K562 (cell line): ENCODE data around the gene DCAF7. TPM values are rescaled to one million over a fixed set of nuclear protein-coding genes. Genes with fewer than 3 reads are reported as not detected.

ENCODE experiments used
- ARID4B ChIP-seq: sonication (generic); formaldehyde crosslinking; IDR thresholded peaks from 2 replicates; pipeline ENCODE4 v1.8.0; 2022; ENCODE audit warnings: mild to moderate bottlenecking, missing genetic modification reagents
- ARNT ChIP-seq, 2 experiments: fragments of 450-650 bp; IDR thresholded peaks; 2 replicates each; pipeline ENCODE4 v1.6.1; 2016; ENCODE audit warnings: mild to moderate bottlenecking in 1 of 2
- CEBPZ ChIP-seq: fragments of 150-350 bp; IDR thresholded peaks from 2 replicates; pipeline ENCODE4 v1.6.1; 2014; ENCODE audit warnings: low read depth, mild to moderate bottlenecking, low read length, borderline replicate concordance
- IRF1 ChIP-seq: sonication (generic); formaldehyde crosslinking; IDR thresholded peaks from 2 replicates; pipeline ENCODE4 v1.8.0; 2022; ENCODE audit warnings: missing genetic modification reagents, mild to moderate bottlenecking, borderline replicate concordance
- IRF9 ChIP-seq: fragments of 450-650 bp; IDR thresholded peaks from 2 replicates; pipeline ENCODE4 v1.6.1; 2016; ENCODE audit warnings: missing biosample characterization, missing genetic modification characterization
- KLF6 ChIP-seq: fragments of 250-450 bp; sonication (Bioruptor Pico); IDR thresholded peaks from 2 replicates; pipeline ENCODE4 v1.4.0; 2020; ENCODE audit warnings: mild to moderate bottlenecking, moderate library complexity, borderline replicate concordance
- MAFK ChIP-seq: IDR thresholded peaks from 2 replicates; pipeline ENCODE4 v1.6.1; 2011; ENCODE audit warnings: low read length, improper control_type of control experiment
- RBM39 ChIP-seq: fragments of 200-400 bp; formaldehyde crosslinking; optimal IDR thresholded peaks from 2 replicates; pipeline ENCODE3; 2018; ENCODE audit warnings: low read depth, low read length
- SMARCA5 ChIP-seq: fragments of 450-650 bp; IDR thresholded peaks from 2 replicates; pipeline ENCODE4 v1.6.1; 2016
- SOX6 ChIP-seq: fragments of 450-650 bp; IDR thresholded peaks from 2 replicates; pipeline ENCODE4 v1.6.1; 2014; ENCODE audit warnings: mild to moderate bottlenecking
- STAT5A ChIP-seq: IDR thresholded peaks from 2 replicates; pipeline ENCODE4 v1.6.1; 2012; ENCODE audit warnings: low read length, inconsistent platforms, borderline replicate concordance
- TRIM25 ChIP-seq: fragments of 450-650 bp; IDR thresholded peaks from 2 replicates; pipeline ENCODE4 v1.7.0; 2016; ENCODE audit warnings: borderline replicate concordance
- USF2 ChIP-seq: sonication (generic); formaldehyde crosslinking; IDR thresholded peaks from 2 replicates; pipeline ENCODE4 v1.5.0; 2020; ENCODE audit warnings: missing genetic modification reagents
- polyA plus RNA-seq, 8 experiments: library from polyadenylated mRNA; depleted of rRNA in 4 of 8; stranded (reverse) in 5 of 8; unstranded in 3 of 8; fragments of >200 nt; fragmentation: Nextera tagmentation in 2 of 8; fragmentation: Illumina TruSeq in 1 of 8; extraction: Ambion mirVana in 2 of 8; extraction: Trizol in 1 of 8; gene quantifications; 2 replicates each; pipeline versions ENCODE4 v1.2.1 to v1.2.3, GENCODE V29; 2011 to 2014; ENCODE audit warnings: inconsistent platforms in 1 of 8, missing spikeins in 1 of 8
- total RNA-seq, 7 experiments: library from RNA; depleted of rRNA in 6 of 7; stranded (reverse); fragments of >200 nt in 6 of 7; fragmentation: Illumina TruSeq in 2 of 7; extraction: Trizol in 2 of 7; gene quantifications; 2 replicates each; pipeline versions ENCODE4 v1.2.1 to v1.2.3, GENCODE V29; 2011 to 2021; ENCODE audit warnings: low replicate concordance in 1 of 7

Gene DCAF7
- total and polyA plus RNA-seq, 9 of the 15 experiments (the other 6 are each of a cell fraction or from before 2014, with no cell fraction given): 30.8 to 123 (median 40.2) TPM

GRCh38 chr17:63621684-63622573 is 71.7 kb downstream of the DCAF7 start, which contains the start of gene MAP3K3 (continued):
- no peak for TF ChIP-seq ARID4B
- no peak for TF ChIP-seq USF2
- no peak for TF ChIP-seq TRIM25
- no peak for TF ChIP-seq ARNT (IDR thresholded peaks at IDR 0.05)
- TF ChIP-seq CEBPZ: peak; percentile 79; the same call in 1 of the 2 replicates
- TF ChIP-seq SMARCA5: no peak
- no peak for TF ChIP-seq RBM39
- no peak for TF ChIP-seq STAT5A
- TF ChIP-seq SOX6: 0 out of 2 replicates have a peak, but pooled peaks have one; percentile 9
- no peak for TF ChIP-seq IRF1
- TF ChIP-seq IRF9 (tag): no peak
- TF ChIP-seq KLF6 (CRISPR knock-in tag): no peak
- no peak for TF ChIP-seq MAFK
